IMR-90 (cell line): ENCODE data around the gene SLC25A25. TPM values are rescaled to one million over a fixed set of nuclear protein-coding genes. Genes with fewer than 3 reads are reported as not detected.

Experiments used
- ATAC-seq: fragments of 200-7000 bp; cut with Tn5 transposase; 2 replicates; pipeline ENCODE4 v1.9.1; 2020; ENCODE audit warnings: low read depth, mild to moderate bottlenecking, moderate library complexity
- BruUV-seq: library from RNA; stranded (reverse); fragments of 400-500 nt; replicated peaks from 2 replicates; lab custom pipeline; 2021; lab: Mats Ljungman, UMichigan
- CTCF ChIA-PET: fragments of 300-600 bp; formaldehyde crosslinking; extraction: SDS; loops from one replicate; lab custom pipeline; 2021; ENCODE audit warnings: antibody characterized with exemption; lab: Yijun Ruan, JAX
- POLR2A ChIA-PET: fragments of 300-600 bp; sonication (Branson Sonifier 250); formaldehyde crosslinking; loops from one replicate; lab custom pipeline; 2022; ENCODE audit warnings: antibody characterized with exemption; ENCODE audit not compliant: unreplicated experiment; lab: Charles Lee
- DNase-seq: peaks from one replicate; pipeline ENCODE4 v3.0.0; 2013
- H2AFZ ChIP-seq: replicated peaks from 2 replicates; pipeline ENCODE3; 2013; ENCODE audit warnings: low read length, mild to moderate bottlenecking; ENCODE audit not compliant: poor library complexity
- H2AK5ac ChIP-seq: 2 replicates; pipeline ENCODE4 v1.6.1; 2013; ENCODE audit warnings: low read depth, low read length, inconsistent platforms
- H2AK9ac ChIP-seq: replicated peaks from 2 replicates; pipeline ENCODE3; 2013; ENCODE audit warnings: mild to moderate bottlenecking, low read depth, low read length, moderate library complexity; ENCODE audit not compliant: poor library complexity
- H2BK120ac ChIP-seq: 2 replicates; pipeline ENCODE4 v1.6.1; 2013; ENCODE audit warnings: low read depth, low read length, inconsistent platforms
- H2BK15ac ChIP-seq: 3 replicates; pipeline ENCODE4 v1.6.1; 2013; ENCODE audit warnings: low read depth, low read length, inconsistent platforms
- H2BK20ac ChIP-seq: 2 replicates; pipeline ENCODE4 v1.6.1; 2013; ENCODE audit warnings: low read depth, mild to moderate bottlenecking, inconsistent platforms, low read length, moderate library complexity
- H2BK5ac ChIP-seq: 2 replicates; pipeline ENCODE4 v1.6.1; 2013; ENCODE audit warnings: mild to moderate bottlenecking, low read depth, low read length, inconsistent platforms; ENCODE audit not compliant: poor library complexity, severe bottlenecking
- H3K14ac ChIP-seq: replicated peaks from 2 replicates; pipeline ENCODE4 v1.6.1; 2013; ENCODE audit warnings: low read depth, low read length, inconsistent platforms
- H3K18ac ChIP-seq: 2 replicates; pipeline ENCODE4 v1.6.1; 2013; ENCODE audit warnings: low read depth, low read length, control low read depth
- H3K23ac ChIP-seq: 2 replicates; pipeline ENCODE4 v1.6.1; 2013; ENCODE audit warnings: low read depth, low read length, inconsistent platforms
- H3K27ac ChIP-seq: 2 replicates; pipeline ENCODE4 v1.5.1; 2013; ENCODE audit warnings: mild to moderate bottlenecking, control low read depth, low read length; ENCODE audit not compliant: insufficient read depth
- H3K27me3 ChIP-seq: 2 replicates; pipeline ENCODE4 v1.6.1; 2013; ENCODE audit warnings: low read length; ENCODE audit not compliant: control insufficient read depth, insufficient read depth
- H3K36me3 ChIP-seq: 2 replicates; pipeline ENCODE4 v1.6.1; 2013; ENCODE audit warnings: low read length, mixed read lengths; ENCODE audit not compliant: control insufficient read depth, insufficient read depth
- H3K4ac ChIP-seq: 2 replicates; pipeline ENCODE4 v1.6.1; 2013; ENCODE audit warnings: low read depth, low read length, inconsistent platforms
- H3K4me1 ChIP-seq: 2 replicates; pipeline ENCODE4 v1.6.1; 2013; ENCODE audit warnings: low read length, mixed read lengths; ENCODE audit not compliant: control insufficient read depth, insufficient read depth
- H3K4me2 ChIP-seq: 2 replicates; pipeline ENCODE4 v1.6.1; 2013; ENCODE audit warnings: low read depth, mild to moderate bottlenecking, control low read depth, low read length, moderate library complexity
- H3K4me3 ChIP-seq: 2 replicates; pipeline ENCODE4 v1.5.1; 2013; ENCODE audit warnings: low read depth, mild to moderate bottlenecking, control low read depth, low read length, moderate library complexity; ENCODE audit not compliant: insufficient read depth
- H3K56ac ChIP-seq: 2 replicates; pipeline ENCODE4 v1.6.1; 2013; ENCODE audit warnings: low read length, inconsistent platforms; ENCODE audit not compliant: insufficient read depth; ENCODE audit errors: extremely low read depth
- H3K79me1 ChIP-seq, 2 experiments: 2 replicates each; pipeline ENCODE4 v1.6.1; 2013; ENCODE audit warnings: low read length in 2 of 2, inconsistent platforms in 1 of 2, low read depth in 1 of 2
- H3K9ac ChIP-seq: 2 replicates; pipeline ENCODE4 v1.6.1; 2013; ENCODE audit warnings: low read depth, low read length, control low read depth
- H3K9me1 ChIP-seq: 2 replicates; pipeline ENCODE4 v1.6.1; 2013; ENCODE audit warnings: low read length, inconsistent platforms; ENCODE audit not compliant: insufficient read depth
- H3K9me3 ChIP-seq: 2 replicates; pipeline ENCODE4 v1.6.1; 2013; ENCODE audit warnings: low read length; ENCODE audit not compliant: control insufficient read depth, insufficient read depth
- H4K20me1 ChIP-seq: 2 replicates; pipeline ENCODE4 v1.6.1; 2013; ENCODE audit warnings: low read length, inconsistent platforms; ENCODE audit not compliant: insufficient read depth
- H4K5ac ChIP-seq: 2 replicates; pipeline ENCODE4 v1.6.1; 2013; ENCODE audit warnings: mild to moderate bottlenecking, low read depth, low read length, control low read depth
- H4K8ac ChIP-seq, 2 experiments: 2 replicates each; pipeline ENCODE4 v1.6.1; 2013; ENCODE audit warnings: low read depth in 2 of 2, low read length in 2 of 2, control low read depth in 1 of 2, inconsistent platforms in 1 of 2
- H4K91ac ChIP-seq: 2 replicates; pipeline ENCODE4 v1.6.1; 2013; ENCODE audit warnings: low read depth, low read length, inconsistent platforms; ENCODE audit not compliant: insufficient read depth
- BHLHE40 ChIP-seq: fragments of 150-350 bp; IDR thresholded peaks from 2 replicates; pipeline ENCODE4 v1.6.1; 2016; ENCODE audit warnings: mild to moderate bottlenecking, low read depth, low read length
- RAD21 ChIP-seq: IDR thresholded peaks from 2 replicates; pipeline ENCODE4 v1.6.1; 2012; ENCODE audit warnings: low read length, improper control_type of control experiment
- SMC3 ChIP-seq: fragments of 150-350 bp; IDR thresholded peaks from 2 replicates; pipeline ENCODE4 v1.6.1; 2016; ENCODE audit warnings: low read depth, mild to moderate bottlenecking, antibody characterized with exemption, low read length, moderate library complexity
- WGBS, 2 experiments: methylation state at CpG; one replicate each; pipeline versions ENCODE4 v1.1.5 to v1.1.7; 2013; ENCODE audit warnings: missing lambda C conversion rate in 2 of 2; ENCODE audit not compliant: insufficient read length in 1 of 2; ENCODE audit errors: extremely low coverage in 2 of 2; 5-methylcytosine and 5-hydroxymethylcytosine counted together
- dilution Hi-C: fragments of 300-500 bp; cut with HindIII; formaldehyde crosslinking; loops from one replicate; pipeline ENCODE4 v1.14.3; 2018; ENCODE audit warnings: low sequenced_read_pairs; ENCODE audit not compliant: unreplicated experiment
- in situ Hi-C: fragments of 300-500 bp; cut with MboI; formaldehyde crosslinking; loops from 3 replicates; pipeline ENCODE4 v1.14.3; 2019; ENCODE audit warnings: low sequenced_read_pairs, inconsistent platforms, mixed read lengths
- intact Hi-C: fragments of 100-400 bp; cut with micrococcal nuclease; formaldehyde crosslinking; loops from 2 replicates; pipeline ENCODE4 v1.10.0; 2022
- polyA plus RNA-seq, 3 experiments: library from polyadenylated mRNA; depleted of rRNA; stranded (reverse); fragments of >200 nt; gene quantifications; 2 replicates each; pipeline ENCODE4 v1.2.3, GENCODE V29; 2012; ENCODE audit warnings: low replicate concordance in 1 of 3
- total RNA-seq: library from RNA; depleted of rRNA; stranded (reverse); fragments of >200 nt; gene quantifications from 2 replicates; pipeline ENCODE4 v1.2.3, GENCODE V29; 2012

Gene SLC25A25
- total and polyA plus RNA-seq, 2 of the 4 experiments (the other 2 are of a cell fraction), result 14.0 to 17.9 TPM

GRCh38 chr9:128056887-128057723 is 10.9 kb upstream of the SLC25A25 start:
- peak; percentile 18 for DNase-seq
- H3K4me3 ChIP-seq, result no peak overlapping the region
- POLR2A ChIA-PET, result no interaction called here

More at GRCh38 chr9:128056887-128057723, 10.9 kb upstream of the SLC25A25 start:
- in situ Hi-C loops, result no loop called here
- dilution Hi-C loops, result no loop called here
- H3K4me2 ChIP-seq, result no peak overlapping the region
- H3K18ac ChIP-seq, result no peak overlapping the region
- H3K27me3 ChIP-seq, result no peaks in the 10 kb centered on the region
- no peak overlapping the region for H4K8ac ChIP-seq
- no peak overlapping the region for H2AK9ac ChIP-seq
- H3K27ac ChIP-seq, result no peak overlapping the region
- no peak overlapping the region for H2AFZ ChIP-seq
- H2AK5ac ChIP-seq, result 0 out of 2 replicates have a peak overlapping the region, but pooled peaks have one; percentile 13
- no peak overlapping the region for H2BK120ac ChIP-seq
- WGBS, 2 experiments, result 65% methylated on average over 10 of the region's 14 CpGs; no CpG with 5 or more reads in 1 of the 2 experiments
- no peak overlapping the region for H3K23ac ChIP-seq
- TF ChIP-seq RAD21, result no peak
- TF ChIP-seq BHLHE40, result no peak
- no peak for TF ChIP-seq SMC3
- H3K4me1 ChIP-seq, result peaks cover 7% of the 10 kb centered on the region; the same call in 1 of the 2 replicates
- no peak overlapping the region for H4K5ac ChIP-seq
- intact Hi-C loops, result no loop called here
- H3K9ac ChIP-seq, result no peak overlapping the region
- no peak overlapping the region for H2BK15ac ChIP-seq
- no peak overlapping the region for H4K91ac ChIP-seq
- H3K9me3 ChIP-seq, result no peaks in the 10 kb centered on the region
- no peak overlapping the region for H3K56ac ChIP-seq
- H2BK20ac ChIP-seq, result no peak overlapping the region
- CTCF ChIA-PET, result no interaction called here
- no peaks in the 10 kb centered on the region for H3K79me1 ChIP-seq
- no peak overlapping the region for H3K14ac ChIP-seq
- ATAC-seq, result no peak
- no peak overlapping the region for H3K4ac ChIP-seq
- BruUV-seq, result no TSS peak
- peaks cover 5% of the 10 kb centered on the region; the same call in 1 of the 2 replicates for H3K36me3 ChIP-seq
- peaks cover 7% of the 10 kb centered on the region for H3K9me1 ChIP-seq
- no peaks in the 10 kb centered on the region for H4K20me1 ChIP-seq
- no peak overlapping the region for H2BK5ac ChIP-seq
